ENCODE measurements around the gene XPO6. TPM values are rescaled to one million over a fixed set of nuclear protein-coding genes. Genes with fewer than 3 reads are reported as not detected.

Gene XPO6
- total and polyA plus RNA-seq, 4 donors = 27.5 to 50.0 (median 36.0) TPM

DNA sequence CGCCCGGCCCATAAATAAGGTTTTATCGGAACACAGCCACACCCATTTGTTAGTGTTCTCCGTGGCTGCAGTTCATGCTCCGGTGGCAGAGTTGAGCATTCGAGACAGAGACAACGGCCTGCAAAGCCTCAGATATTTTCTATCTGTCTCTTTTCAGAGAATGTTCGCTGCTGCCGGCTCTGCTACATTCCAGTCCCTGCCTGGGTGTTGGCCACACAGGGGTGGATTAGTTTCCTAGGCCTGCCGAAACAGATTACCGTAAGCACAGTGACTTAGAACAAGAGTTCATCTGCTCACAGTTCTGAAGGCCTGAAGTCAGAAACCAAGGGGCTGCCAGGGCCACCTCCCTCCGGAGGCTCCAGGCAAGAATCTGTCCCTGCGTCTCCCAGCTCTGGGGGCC, 129.1 kb downstream of the XPO6 start:
- no peak for TF ChIP-seq FOXA1 (IDR thresholded peaks at IDR 0.05)
- no peak for TF ChIP-seq RAD21 (IDR thresholded peaks at IDR 0.05)
- H3K9me3 ChIP-seq (ENCODE audit: control insufficient read depth in 4 of 4, low read length in 3 of 4) = no peaks in the 10 kb centered on the region
- H3K4me1 ChIP-seq (ENCODE audit: control insufficient read depth in 4 of 4, insufficient read depth in 4 of 4, low read length in 3 of 4) = peaks cover 0 to 9% (median 8%) of the 10 kb centered on the region in 4 donors
- DNase-seq (ENCODE audit: low spot score) = no peak
- no peaks in the 10 kb centered on the region for H3K36me3 ChIP-seq (ENCODE audit: control insufficient read depth in 4 of 4, insufficient read depth in 3 of 4, low read depth in 1 of 4, low read length in 3 of 4)
- H3K4me3 ChIP-seq (ENCODE audit: low read depth in 1 of 3, low read length in 3 of 3) = no peak overlapping the region
- H3K27ac ChIP-seq (ENCODE audit: low read depth in 1 of 2, low read length in 2 of 2) = no peak overlapping the region
- no peaks in the 10 kb centered on the region for H3K27me3 ChIP-seq (ENCODE audit: control insufficient read depth in 4 of 4, insufficient read depth in 4 of 4, low read length in 3 of 4)
- 86% methylated on average over 13 of the region's 13 CpGs for WGBS
- H3K9ac ChIP-seq (ENCODE audit: low read depth in 1 of 2, low read length in 2 of 2) = no peak overlapping the region

DNA sequence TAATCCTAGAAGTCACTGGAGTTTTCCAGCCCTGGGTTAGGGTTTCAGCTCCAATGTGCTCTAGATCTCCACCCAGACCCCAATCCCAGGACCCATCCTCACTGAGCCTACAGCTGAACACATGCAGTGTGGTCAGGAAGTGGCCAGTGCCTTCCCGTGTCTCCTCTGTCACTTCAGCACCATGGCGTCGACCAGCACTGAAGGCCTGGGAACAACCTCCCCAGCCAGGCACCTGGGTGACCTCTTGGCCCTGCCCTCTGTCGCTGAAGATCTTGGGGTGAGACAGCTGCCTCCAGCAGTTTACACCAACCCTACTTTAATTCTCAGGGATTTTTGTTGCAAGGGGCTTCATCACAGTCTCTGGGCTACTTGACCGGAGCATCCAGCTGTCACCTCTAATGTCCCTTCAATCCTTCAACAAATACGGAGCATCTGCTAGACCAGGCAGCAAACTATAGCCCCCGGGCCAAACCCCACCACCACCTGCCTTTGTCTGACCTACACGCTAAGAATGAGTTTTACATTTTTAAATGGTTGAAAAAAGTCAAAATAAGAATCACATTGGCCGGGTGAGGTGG, 130.3 kb downstream of the XPO6 start:
- no peaks in the 10 kb centered on the region for H3K27me3 ChIP-seq (ENCODE audit: control insufficient read depth in 4 of 4, insufficient read depth in 4 of 4, low read length in 3 of 4)
- no peak for DNase-seq (ENCODE audit: low spot score)
- H3K9me3 ChIP-seq (ENCODE audit: control insufficient read depth in 4 of 4, low read length in 3 of 4) = no peaks in the 10 kb centered on the region
- H3K36me3 ChIP-seq (ENCODE audit: control insufficient read depth in 4 of 4, insufficient read depth in 3 of 4, low read depth in 1 of 4, low read length in 3 of 4) = no peaks in the 10 kb centered on the region
- TF ChIP-seq, protein P1, sequence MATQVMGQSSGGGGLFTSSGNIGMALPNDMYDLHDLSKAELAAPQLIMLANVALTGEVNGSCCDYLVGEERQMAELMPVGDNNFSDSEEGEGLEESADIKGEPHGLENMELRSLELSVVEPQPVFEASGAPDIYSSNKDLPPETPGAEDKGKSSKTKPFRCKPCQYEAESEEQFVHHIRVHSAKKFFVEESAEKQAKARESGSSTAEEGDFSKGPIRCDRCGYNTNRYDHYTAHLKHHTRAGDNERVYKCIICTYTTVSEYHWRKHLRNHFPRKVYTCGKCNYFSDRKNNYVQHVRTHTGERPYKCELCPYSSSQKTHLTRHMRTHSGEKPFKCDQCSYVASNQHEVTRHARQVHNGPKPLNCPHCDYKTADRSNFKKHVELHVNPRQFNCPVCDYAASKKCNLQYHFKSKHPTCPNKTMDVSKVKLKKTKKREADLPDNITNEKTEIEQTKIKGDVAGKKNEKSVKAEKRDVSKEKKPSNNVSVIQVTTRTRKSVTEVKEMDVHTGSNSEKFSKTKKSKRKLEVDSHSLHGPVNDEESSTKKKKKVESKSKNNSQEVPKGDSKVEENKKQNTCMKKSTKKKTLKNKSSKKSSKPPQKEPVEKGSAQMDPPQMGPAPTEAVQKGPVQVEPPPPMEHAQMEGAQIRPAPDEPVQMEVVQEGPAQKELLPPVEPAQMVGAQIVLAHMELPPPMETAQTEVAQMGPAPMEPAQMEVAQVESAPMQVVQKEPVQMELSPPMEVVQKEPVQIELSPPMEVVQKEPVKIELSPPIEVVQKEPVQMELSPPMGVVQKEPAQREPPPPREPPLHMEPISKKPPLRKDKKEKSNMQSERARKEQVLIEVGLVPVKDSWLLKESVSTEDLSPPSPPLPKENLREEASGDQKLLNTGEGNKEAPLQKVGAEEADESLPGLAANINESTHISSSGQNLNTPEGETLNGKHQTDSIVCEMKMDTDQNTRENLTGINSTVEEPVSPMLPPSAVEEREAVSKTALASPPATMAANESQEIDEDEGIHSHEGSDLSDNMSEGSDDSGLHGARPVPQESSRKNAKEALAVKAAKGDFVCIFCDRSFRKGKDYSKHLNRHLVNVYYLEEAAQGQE (IDR thresholded peaks at IDR 0.05) = no peak
- TF ChIP-seq, protein P2, sequence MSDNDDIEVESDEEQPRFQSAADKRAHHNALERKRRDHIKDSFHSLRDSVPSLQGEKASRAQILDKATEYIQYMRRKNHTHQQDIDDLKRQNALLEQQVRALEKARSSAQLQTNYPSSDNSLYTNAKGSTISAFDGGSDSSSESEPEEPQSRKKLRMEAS (IDR thresholded peaks at IDR 0.05) = no peak
- no peak for TF ChIP-seq RAD21 (IDR thresholded peaks at IDR 0.05)
- TF ChIP-seq HNF4G (IDR thresholded peaks at IDR 0.05) = no peak
- no peak for TF ChIP-seq FOXA2 (IDR thresholded peaks at IDR 0.05)
- TF ChIP-seq, protein P3, sequence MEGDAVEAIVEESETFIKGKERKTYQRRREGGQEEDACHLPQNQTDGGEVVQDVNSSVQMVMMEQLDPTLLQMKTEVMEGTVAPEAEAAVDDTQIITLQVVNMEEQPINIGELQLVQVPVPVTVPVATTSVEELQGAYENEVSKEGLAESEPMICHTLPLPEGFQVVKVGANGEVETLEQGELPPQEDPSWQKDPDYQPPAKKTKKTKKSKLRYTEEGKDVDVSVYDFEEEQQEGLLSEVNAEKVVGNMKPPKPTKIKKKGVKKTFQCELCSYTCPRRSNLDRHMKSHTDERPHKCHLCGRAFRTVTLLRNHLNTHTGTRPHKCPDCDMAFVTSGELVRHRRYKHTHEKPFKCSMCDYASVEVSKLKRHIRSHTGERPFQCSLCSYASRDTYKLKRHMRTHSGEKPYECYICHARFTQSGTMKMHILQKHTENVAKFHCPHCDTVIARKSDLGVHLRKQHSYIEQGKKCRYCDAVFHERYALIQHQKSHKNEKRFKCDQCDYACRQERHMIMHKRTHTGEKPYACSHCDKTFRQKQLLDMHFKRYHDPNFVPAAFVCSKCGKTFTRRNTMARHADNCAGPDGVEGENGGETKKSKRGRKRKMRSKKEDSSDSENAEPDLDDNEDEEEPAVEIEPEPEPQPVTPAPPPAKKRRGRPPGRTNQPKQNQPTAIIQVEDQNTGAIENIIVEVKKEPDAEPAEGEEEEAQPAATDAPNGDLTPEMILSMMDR (IDR thresholded peaks at IDR 0.05; ENCODE audit: low read depth, low read length, missing input control) = no peak
- peaks cover 0 to 2% (median 0%) of the 10 kb centered on the region in 4 donors for H3K4me1 ChIP-seq (ENCODE audit: control insufficient read depth in 4 of 4, insufficient read depth in 4 of 4, low read length in 3 of 4)
- no peak overlapping the region for H3K27ac ChIP-seq (ENCODE audit: low read depth in 1 of 2, low read length in 2 of 2)
- H3K4me3 ChIP-seq (ENCODE audit: low read depth in 1 of 3, low read length in 3 of 3) = no peak overlapping the region
- 86% methylated on average over 9 of the region's 9 CpGs for WGBS
- no peak overlapping the region for H3K9ac ChIP-seq (ENCODE audit: low read depth in 1 of 2, low read length in 2 of 2)

DNA sequence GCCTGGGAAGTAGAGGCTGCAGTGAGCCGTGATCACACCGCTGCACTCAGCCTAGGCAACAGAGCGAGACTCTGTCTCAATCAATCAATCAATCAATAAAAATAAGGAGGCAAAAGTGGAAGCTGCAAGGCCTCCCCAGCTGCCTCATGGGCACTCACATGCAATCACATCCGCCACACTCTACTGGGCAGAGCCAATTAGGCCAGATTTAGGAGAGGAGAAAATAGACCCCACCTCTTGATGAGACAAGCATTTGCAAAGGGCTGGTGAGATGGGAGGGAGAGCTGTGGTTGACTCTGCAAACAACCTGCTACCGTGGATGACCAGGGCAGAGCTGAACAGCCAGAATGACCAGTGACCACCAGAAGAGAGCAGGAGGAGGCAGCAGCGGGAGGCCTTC, 133.5 kb downstream of the XPO6 start:
- Histone ChIP-seq H3K4me1 (ENCODE audit: control insufficient read depth in 4 of 4, insufficient read depth in 4 of 4, low read length in 3 of 4) (no peaks in the 10 kb centered on the region), H3K9me3 (ENCODE audit: control insufficient read depth in 4 of 4, low read length in 3 of 4) (no peaks in the 10 kb centered on the region), H3K4me3 (ENCODE audit: low read depth in 1 of 3, low read length in 3 of 3) (no peak overlapping the region), H3K36me3 (ENCODE audit: control insufficient read depth in 4 of 4, insufficient read depth in 3 of 4, low read depth in 1 of 4, low read length in 3 of 4) (no peaks in the 10 kb centered on the region), H3K9ac (ENCODE audit: low read depth in 1 of 2, low read length in 2 of 2) (no peak overlapping the region), H3K27ac (ENCODE audit: low read depth in 1 of 2, low read length in 2 of 2) (no peak overlapping the region), H3K27me3 (ENCODE audit: control insufficient read depth in 4 of 4, insufficient read depth in 4 of 4, low read length in 3 of 4) (no peaks in the 10 kb centered on the region)
- TF ChIP-seq, protein P4, sequence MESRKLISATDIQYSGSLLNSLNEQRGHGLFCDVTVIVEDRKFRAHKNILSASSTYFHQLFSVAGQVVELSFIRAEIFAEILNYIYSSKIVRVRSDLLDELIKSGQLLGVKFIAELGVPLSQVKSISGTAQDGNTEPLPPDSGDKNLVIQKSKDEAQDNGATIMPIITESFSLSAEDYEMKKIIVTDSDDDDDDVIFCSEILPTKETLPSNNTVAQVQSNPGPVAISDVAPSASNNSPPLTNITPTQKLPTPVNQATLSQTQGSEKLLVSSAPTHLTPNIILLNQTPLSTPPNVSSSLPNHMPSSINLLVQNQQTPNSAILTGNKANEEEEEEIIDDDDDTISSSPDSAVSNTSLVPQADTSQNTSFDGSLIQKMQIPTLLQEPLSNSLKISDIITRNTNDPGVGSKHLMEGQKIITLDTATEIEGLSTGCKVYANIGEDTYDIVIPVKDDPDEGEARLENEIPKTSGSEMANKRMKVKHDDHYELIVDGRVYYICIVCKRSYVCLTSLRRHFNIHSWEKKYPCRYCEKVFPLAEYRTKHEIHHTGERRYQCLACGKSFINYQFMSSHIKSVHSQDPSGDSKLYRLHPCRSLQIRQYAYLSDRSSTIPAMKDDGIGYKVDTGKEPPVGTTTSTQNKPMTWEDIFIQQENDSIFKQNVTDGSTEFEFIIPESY (IDR thresholded peaks at IDR 0.05) = no peak
- TF ChIP-seq, protein P1 (IDR thresholded peaks at IDR 0.05) = no peak
- TF ChIP-seq HNF4A (conservative IDR thresholded peaks at IDR 0.05) = no peak
- no peak for DNase-seq (ENCODE audit: low spot score)
- WGBS = 90% methylated on average over 6 of the region's 6 CpGs
